Measurements from ENCODE around the gene LRRFIP1. TPM values are rescaled to one million over a fixed set of nuclear protein-coding genes. Genes with fewer than 3 reads are reported as not detected.
A peak's percentile ranks its signal among the peaks of the same experiment; 100 is the strongest.

Gene LRRFIP1
- total RNA-seq, 1 donor from 2014 or later = 40.7 TPM

GRCh38 chr2:237715459-237715947 lies 88.1 kb downstream of the LRRFIP1 start:
- Mint-ChIP-seq H3K4me1 (peaks cover 62% of the 10 kb centered on the region), H3K9me3 (no peaks in the 10 kb centered on the region), H3K4me3 (peak overlapping the region; percentile 77), H3K27ac (peak overlapping the region; percentile 97), H3K36me3 (peaks cover 6% of the 10 kb centered on the region), H3K27me3 (ENCODE audit: insufficient read depth, low read depth) (no peaks in the 10 kb centered on the region)
- no peak overlapping the region for H3K9ac ChIP-seq
- no peak overlapping the region for H2AFZ ChIP-seq (replicated peaks)
- no peaks in the 10 kb centered on the region for H3K27me3 ChIP-seq
- no peak for TF ChIP-seq EZH2phosphoT487 (IDR thresholded peaks at IDR 0.05)
- TF ChIP-seq CTCF (IDR thresholded peaks at IDR 0.05) = no peak
- TF ChIP-seq EZH2 (IDR thresholded peaks at IDR 0.05) = no peak
- no peaks in the 10 kb centered on the region for H4K20me1 ChIP-seq (ENCODE audit: low read depth)
- DNase-seq (ENCODE audit: low spot score) = no peak
- no peak overlapping the region for H3K4me3 ChIP-seq
- no peaks in the 10 kb centered on the region for H3K9me3 ChIP-seq (ENCODE audit: low read depth)
- no peak overlapping the region for H3K27ac ChIP-seq
- peaks cover 4% of the 10 kb centered on the region for H3F3A ChIP-seq (ENCODE audit: low read depth)
- peak overlapping the region; percentile 29 for H3K4me2 ChIP-seq
- H3K36me3 ChIP-seq = no peaks in the 10 kb centered on the region
- no peaks in the 10 kb centered on the region for H3K79me2 ChIP-seq (ENCODE audit: low read depth)
- peaks cover 12% of the 10 kb centered on the region for H3K4me1 ChIP-seq

GRCh38 chr2:237716011-237716410 lies 88.6 kb downstream of the LRRFIP1 start:
- Histone ChIP-seq H3K27ac (no peak overlapping the region), H3K4me2 (no peak overlapping the region), H3K9me3 (ENCODE audit: low read depth) (no peaks in the 10 kb centered on the region), H4K20me1 (ENCODE audit: low read depth) (no peaks in the 10 kb centered on the region), H3F3A (ENCODE audit: low read depth) (peaks cover 4% of the 10 kb centered on the region), H3K27me3 (no peaks in the 10 kb centered on the region), H2AFZ (replicated peaks) (no peak overlapping the region), H3K9ac (no peak overlapping the region), H3K4me1 (peaks cover 12% of the 10 kb centered on the region), H3K36me3 (no peaks in the 10 kb centered on the region), H3K79me2 (ENCODE audit: low read depth) (no peaks in the 10 kb centered on the region), H3K4me3 (no peak overlapping the region)
- peaks cover 66% of the 10 kb centered on the region for H3K4me1 Mint-ChIP-seq
- DNase-seq (ENCODE audit: low spot score) = no peak
- no peaks in the 10 kb centered on the region for H3K27me3 Mint-ChIP-seq (ENCODE audit: insufficient read depth, low read depth)
- H3K36me3 Mint-ChIP-seq = peaks cover 5% of the 10 kb centered on the region
- peak overlapping the region; percentile 97 for H3K27ac Mint-ChIP-seq
- peak overlapping the region; percentile 77 for H3K4me3 Mint-ChIP-seq
- TF ChIP-seq CTCF (IDR thresholded peaks at IDR 0.05) (no peak), EZH2 (IDR thresholded peaks at IDR 0.05) (no peak), EZH2phosphoT487 (IDR thresholded peaks at IDR 0.05) (no peak)
- H3K9me3 Mint-ChIP-seq = no peaks in the 10 kb centered on the region

- H3K27me3 ChIP-seq = no peaks in the 10 kb centered on the region
- H3K36me3 ChIP-seq = no peaks in the 10 kb centered on the region
- peaks cover 70% of the 10 kb centered on the region for H3K4me1 Mint-ChIP-seq
- H3K9me3 ChIP-seq (ENCODE audit: low read depth) = no peaks in the 10 kb centered on the region
- no peak for DNase-seq (ENCODE audit: low spot score)
- H3K9me3 Mint-ChIP-seq = no peaks in the 10 kb centered on the region
- no peaks in the 10 kb centered on the region for H3K36me3 Mint-ChIP-seq
- H3K79me2 ChIP-seq (ENCODE audit: low read depth) = no peaks in the 10 kb centered on the region
- H4K20me1 ChIP-seq (ENCODE audit: low read depth) = no peaks in the 10 kb centered on the region
- no peak overlapping the region for H3K27ac Mint-ChIP-seq
- no peak overlapping the region for H3K27ac ChIP-seq
- no peaks in the 10 kb centered on the region for H3K27me3 Mint-ChIP-seq (ENCODE audit: insufficient read depth, low read depth)
- H3K4me2 ChIP-seq = no peak overlapping the region
- no peak overlapping the region for H2AFZ ChIP-seq (replicated peaks)
- peaks cover 4% of the 10 kb centered on the region for H3F3A ChIP-seq (ENCODE audit: low read depth)
- H3K4me1 ChIP-seq = peaks cover 12% of the 10 kb centered on the region
- no peak overlapping the region for H3K4me3 ChIP-seq
- TF ChIP-seq EZH2phosphoT487 (IDR thresholded peaks at IDR 0.05) = no peak
- H3K4me3 Mint-ChIP-seq = no peak overlapping the region
- no peak overlapping the region for H3K9ac ChIP-seq
These were observed 90.2 kb downstream of the LRRFIP1 start for GRCh38 chr2:237717366-237718276.

GRCh38 chr2:237718277-237718634 lies 90.9 kb downstream of the LRRFIP1 start:
- H3K27ac Mint-ChIP-seq = peak overlapping the region; percentile 4
- Histone ChIP-seq H3K9me3 (ENCODE audit: low read depth) (no peaks in the 10 kb centered on the region), H3K27me3 (no peaks in the 10 kb centered on the region), H3F3A (ENCODE audit: low read depth) (peaks cover 4% of the 10 kb centered on the region), H3K79me2 (ENCODE audit: low read depth) (no peaks in the 10 kb centered on the region), H3K4me1 (peaks cover 14% of the 10 kb centered on the region), H4K20me1 (ENCODE audit: low read depth) (no peaks in the 10 kb centered on the region), H3K4me3 (no peak overlapping the region), H2AFZ (replicated peaks) (no peak overlapping the region), H3K36me3 (no peaks in the 10 kb centered on the region), H3K9ac (no peak overlapping the region), H3K4me2 (no peak overlapping the region), H3K27ac (no peak overlapping the region)
- no peaks in the 10 kb centered on the region for H3K9me3 Mint-ChIP-seq
- H3K27me3 Mint-ChIP-seq (ENCODE audit: insufficient read depth, low read depth) = no peaks in the 10 kb centered on the region
- no peak overlapping the region for H3K4me3 Mint-ChIP-seq
- H3K4me1 Mint-ChIP-seq = peaks cover 64% of the 10 kb centered on the region
- DNase-seq (ENCODE audit: low spot score) = no peak
- no peaks in the 10 kb centered on the region for H3K36me3 Mint-ChIP-seq
- TF ChIP-seq CTCF (IDR thresholded peaks at IDR 0.05) (no peak), EZH2 (IDR thresholded peaks at IDR 0.05) (no peak), EZH2phosphoT487 (IDR thresholded peaks at IDR 0.05) (no peak)

Measured in neural progenitor cell (in vitro differentiated cells).